GM12878 (cell line): Measurements from ENCODE around the gene DPF3. TPM values are rescaled to one million over a fixed set of nuclear protein-coding genes. Genes with fewer than 3 reads are reported as not detected.

Source experiments
- ATAC-seq: fragments of 200-7000 bp; cut with Tn5 transposase; 3 replicates; pipeline ENCODE4 v1.9.1; 2020; ENCODE audit warnings: mild to moderate bottlenecking, moderate library complexity
- BruUV-seq: library from RNA; stranded (reverse); fragments of 400-500 nt; replicated peaks from 2 replicates; lab custom pipeline; 2021; lab: Mats Ljungman, UMichigan
- CTCF ChIA-PET: fragments of 300-600 bp; sonication (Branson Sonifier 250); formaldehyde crosslinking; extraction: SDS; loops from one replicate; lab custom pipeline; 2021; ENCODE audit warnings: inconsistent platforms; lab: Yijun Ruan, JAX
- POLR2A ChIA-PET: fragments of 350-600 bp; formaldehyde crosslinking; extraction: SDS; loops from one replicate; lab custom pipeline; 2021; ENCODE audit warnings: inconsistent platforms; lab: Charles Lee
- RAD21 ChIA-PET: fragments of 300-600 bp; sonication (Branson Sonifier 250); formaldehyde crosslinking; loops from one replicate; lab custom pipeline; 2023; ENCODE audit warnings: antibody characterized with exemption; ENCODE audit not compliant: unreplicated experiment; lab: Charles Lee
- SMC1A ChIA-PET: fragments of 300-600 bp; sonication (Branson Sonifier 250); formaldehyde crosslinking; loops from one replicate; lab custom pipeline; 2023; ENCODE audit not compliant: unreplicated experiment, uncharacterized antibody; lab: Charles Lee
- DNase-seq: peaks from one replicate; pipeline ENCODE4 v3.0.0-alpha.2; 2011; ENCODE audit warnings: low read depth, low spot score
- FAIRE-seq: peaks from 3 replicates; lab custom pipeline; 2011; peaks lifted over from hg19 to GRCh38; lab: Jason Lieb, UNC
- H2AFZ ChIP-seq: 2 replicates; pipeline ENCODE4 v1.6.0; 2011; ENCODE audit warnings: low read depth, low read length, control low read depth; ENCODE audit not compliant: control insufficient read depth
- H3K27ac ChIP-seq: 2 replicates; pipeline ENCODE4 v1.5.1; 2011; ENCODE audit warnings: control low read depth; ENCODE audit not compliant: control insufficient read depth, insufficient read depth
- H3K27me3 ChIP-seq, 2 experiments: replicated peaks in 1 of 2; 2 replicates each; pipeline versions ENCODE4 v1.6.0 to v1.6.1; 2011; ENCODE audit warnings: low read length in 1 of 2; ENCODE audit not compliant: control insufficient read depth in 2 of 2, insufficient read depth in 2 of 2
- H3K36me3 ChIP-seq, 2 experiments: 2 replicates each; pipeline ENCODE4 v1.5.1; 2011; ENCODE audit warnings: low read length in 1 of 2; ENCODE audit not compliant: control insufficient read depth in 2 of 2, insufficient read depth in 2 of 2
- H3K4me1 ChIP-seq: 2 replicates; pipeline ENCODE4 v1.6.1; 2011; ENCODE audit warnings: mild to moderate bottlenecking, low read length, moderate library complexity, mixed read lengths; ENCODE audit not compliant: control insufficient read depth, insufficient read depth
- H3K4me2 ChIP-seq: 2 replicates; pipeline ENCODE4 v1.6.0; 2011; ENCODE audit warnings: control low read depth; ENCODE audit not compliant: control insufficient read depth, insufficient read depth
- H3K4me3 ChIP-seq: fragments of 200-600 bp; sonication (generic); 2 replicates; pipeline ENCODE4 v1.5.1; 2016
- H3K79me2 ChIP-seq: 2 replicates; pipeline ENCODE4 v1.6.0; 2011; ENCODE audit warnings: low read length; ENCODE audit not compliant: control insufficient read depth, insufficient read depth
- H3K9ac ChIP-seq: 2 replicates; pipeline ENCODE4 v1.8.0; 2011; ENCODE audit warnings: low read length, control low read depth, mixed read lengths; ENCODE audit not compliant: control insufficient read depth, insufficient read depth
- H3K9me3 ChIP-seq: replicated peaks from 3 replicates; pipeline ENCODE4 v1.5.1; 2011; ENCODE audit warnings: mild to moderate bottlenecking, low read length; ENCODE audit not compliant: control insufficient read depth, insufficient read depth
- H4K20me1 ChIP-seq: 2 replicates; pipeline ENCODE4 v1.6.0; 2011; ENCODE audit not compliant: control insufficient read depth, insufficient read depth
- CEBPB ChIP-seq, 2 experiments: fragments of 150-350 bp in 1 of 2; IDR thresholded peaks; 2 replicates each; pipeline ENCODE4 v1.6.1; 2012 to 2014; ENCODE audit warnings: low read depth in 2 of 2, low read length in 2 of 2, borderline replicate concordance in 1 of 2, inconsistent platforms in 1 of 2
- E2F4 ChIP-seq: IDR thresholded peaks from 2 replicates; pipeline ENCODE4 v1.6.1; 2012; ENCODE audit warnings: low read depth, low read length, improper control_type of control experiment
- ETV6 ChIP-seq, 2 experiments: fragments of 450-650 bp in 1 of 2; IDR thresholded peaks in 1 of 2; conservative IDR thresholded peaks in 1 of 2; 2 replicates each; pipeline ENCODE4 v1.6.1; 2014; ENCODE audit warnings: antibody characterized with exemption in 1 of 2, borderline replicate concordance in 1 of 2, low read depth in 1 of 2, mild to moderate bottlenecking in 1 of 2, moderate library complexity in 1 of 2
- IRF3 ChIP-seq: fragments of 450-650 bp; IDR thresholded peaks from 2 replicates; pipeline ENCODE4 v1.6.1; 2014; ENCODE audit warnings: mild to moderate bottlenecking
- NBN ChIP-seq: fragments of 450-650 bp; IDR thresholded peaks from 2 replicates; pipeline ENCODE4 v1.6.1; 2016
- SKIL ChIP-seq: fragments of 450-650 bp; IDR thresholded peaks from 2 replicates; pipeline ENCODE4 v1.6.1; 2017; ENCODE audit warnings: mild to moderate bottlenecking, low read depth, inconsistent platforms; ENCODE audit not compliant: poor library complexity, severe bottlenecking
- SMC3 ChIP-seq: IDR thresholded peaks from 2 replicates; pipeline ENCODE4 v1.6.1; 2011; ENCODE audit warnings: low read length, improper control_type of control experiment, borderline replicate concordance
- SREBF2 ChIP-seq: IDR thresholded peaks from 2 replicates; pipeline ENCODE4 v1.6.1; 2012; ENCODE audit warnings: mild to moderate bottlenecking, low read length
- TAF1 ChIP-seq: IDR thresholded peaks from 2 replicates; pipeline ENCODE4 v1.6.1; 2011; ENCODE audit warnings: mild to moderate bottlenecking, low read depth, low read length, borderline replicate concordance
- TCF3 ChIP-seq: IDR thresholded peaks from 2 replicates; pipeline ENCODE4 v1.6.1; 2012; ENCODE audit warnings: low read depth, mild to moderate bottlenecking, low read length, borderline replicate concordance; ENCODE audit not compliant: insufficient read depth
- USF1 ChIP-seq: IDR thresholded peaks from 2 replicates; pipeline ENCODE4 v1.6.1; 2011; ENCODE audit warnings: borderline replicate concordance, low read depth, mild to moderate bottlenecking, moderate library complexity, mixed read lengths, low read length; ENCODE audit not compliant: insufficient read depth; ENCODE audit errors: extremely low read length
- ZBTB11 ChIP-seq: fragments of 450-650 bp; formaldehyde crosslinking; IDR thresholded peaks from 2 replicates; pipeline ENCODE4 v1.5.0; 2022; ENCODE audit warnings: mild to moderate bottlenecking, missing genetic modification characterization
- WGBS: methylation state at CpG from one replicate; pipeline ENCODE4 v1.1.6; 2016; ENCODE audit warnings: low lambda C conversion rate; ENCODE audit not compliant: insufficient replicate concordance, insufficient coverage; ENCODE audit errors: missing lambda C conversion rate; 5-methylcytosine and 5-hydroxymethylcytosine counted together
- in situ Hi-C: fragments of 300-500 bp; cut with MboI; formaldehyde crosslinking; loops from 9 replicates; pipeline ENCODE4 v1.14.3; 2018; ENCODE audit warnings: mixed read lengths
- intact Hi-C: fragments of 100-400 bp; cut with micrococcal nuclease; formaldehyde crosslinking; loops from one replicate; pipeline ENCODE4 v1.14.2; 2022; ENCODE audit not compliant: unreplicated experiment
- polyA plus RNA-seq, 11 experiments: library from polyadenylated mRNA; depleted of rRNA in 4 of 11; unstranded in 6 of 11; stranded (reverse) in 5 of 11; fragments of >200 nt; fragmentation: Nextera tagmentation in 4 of 11; fragmentation: Illumina TruSeq in 1 of 11; extraction: Ambion mirVana in 4 of 11; extraction: Trizol in 1 of 11; gene quantifications; 1 replicate in 1 of 11; 2 replicates in 10 of 11; pipeline versions ENCODE4 v1.2.1 to v1.2.3, GENCODE V29; 2011 to 2016; ENCODE audit warnings: inconsistent platforms in 2 of 11, missing spikeins in 2 of 11, low read depth in 1 of 11
- total RNA-seq, 4 experiments: library from RNA; depleted of rRNA in 3 of 4; stranded (reverse); fragments of >200 nt in 3 of 4; fragmentation: Illumina TruSeq in 1 of 4; extraction: Trizol in 1 of 4; gene quantifications; 2 replicates each; pipeline versions ENCODE4 v1.2.1 to v1.2.3, GENCODE V29; 2013 to 2021

DPF3 gene
- total and polyA plus RNA-seq, 10 of the 15 experiments (the other 5 are each of a cell fraction or from before 2014, with no cell fraction given): 0.69 to 8.0 (median 2.2) TPM

- TF ChIP-seq USF1 (no peak), NBN (no peak), TCF3 (no peak), TAF1 (no peak), SREBF2 (no peak), ETV6 (conservative IDR thresholded peaks at IDR 0.05 in 1 of 2, IDR thresholded peaks at IDR 0.05 in 1 of 2; ENCODE audit: borderline replicate concordance in 1 of 2, low read depth in 1 of 2) (no peak)
These were observed 152.1 kb downstream of the DPF3 start (continued) for GRCh38 chr14:72741826-72742117.

- Histone ChIP-seq H3K36me3 (no peaks in the 10 kb centered on the region; a peak in 1 of 4 replicates), H3K79me2 (no peaks in the 10 kb centered on the region), H3K27ac (no peak overlapping the region), H3K4me2 (no peak overlapping the region), H2AFZ (no peak overlapping the region), H3K9me3 (no peaks in the 10 kb centered on the region), H3K27me3 (no peaks in the 10 kb centered on the region; a peak in 1 of 4 replicates), H3K4me1 (no peaks in the 10 kb centered on the region), H3K4me3 (no peak overlapping the region), H4K20me1 (no peaks in the 10 kb centered on the region), H3K9ac (no peak overlapping the region)
- CTCF ChIA-PET: no interaction called here
- POLR2A ChIA-PET: no interaction called here
- SMC1A ChIA-PET: interaction anchor here (0.7 kb wide), 1 partner anchor 225 kb away, joined by 3 read pairs; no protein-coding TSS in a partner anchor
- intact Hi-C loops: no loop called here
- no peak for DNase-seq
- WGBS: 68% methylated on average over 10 of the region's 10 CpGs
- ATAC-seq: no peak
- RAD21 ChIA-PET: no interaction called here
- in situ Hi-C loops: no loop called here
- no TSS peak for BruUV-seq
- FAIRE-seq: no peak
- TF ChIP-seq IRF3 (no peak), SKIL (no peak), CEBPB (IDR thresholded peaks at IDR 0.05; ENCODE audit: borderline replicate concordance in 1 of 2, low read depth in 2 of 2, low read length in 2 of 2) (no peak), ZBTB11 (CRISPR knock-in tag) (no peak), E2F4 (no peak), SMC3 (no peak)
These were observed 152.7 kb downstream of the DPF3 start for GRCh38 chr14:72740966-72741825.
